GM18873 (cell line): ENCODE measurements around the gene SLC16A13.
"Not testable (repeated sequence)": the region's sequence is repeated elsewhere in the genome, so short reads cannot be mapped to it uniquely, and the experiment has no call there.

Source experiments
- ATAC-seq: cut with Tn5 transposase; IDR thresholded peaks from one replicate; pipeline ENCODE4 v1.9.1; 2021; ENCODE audit warnings: mild to moderate bottlenecking, moderate library complexity, moderate number of reproducible peaks; ENCODE audit not compliant: unreplicated experiment, low FRiP score

Gene SLC16A13

DNA sequence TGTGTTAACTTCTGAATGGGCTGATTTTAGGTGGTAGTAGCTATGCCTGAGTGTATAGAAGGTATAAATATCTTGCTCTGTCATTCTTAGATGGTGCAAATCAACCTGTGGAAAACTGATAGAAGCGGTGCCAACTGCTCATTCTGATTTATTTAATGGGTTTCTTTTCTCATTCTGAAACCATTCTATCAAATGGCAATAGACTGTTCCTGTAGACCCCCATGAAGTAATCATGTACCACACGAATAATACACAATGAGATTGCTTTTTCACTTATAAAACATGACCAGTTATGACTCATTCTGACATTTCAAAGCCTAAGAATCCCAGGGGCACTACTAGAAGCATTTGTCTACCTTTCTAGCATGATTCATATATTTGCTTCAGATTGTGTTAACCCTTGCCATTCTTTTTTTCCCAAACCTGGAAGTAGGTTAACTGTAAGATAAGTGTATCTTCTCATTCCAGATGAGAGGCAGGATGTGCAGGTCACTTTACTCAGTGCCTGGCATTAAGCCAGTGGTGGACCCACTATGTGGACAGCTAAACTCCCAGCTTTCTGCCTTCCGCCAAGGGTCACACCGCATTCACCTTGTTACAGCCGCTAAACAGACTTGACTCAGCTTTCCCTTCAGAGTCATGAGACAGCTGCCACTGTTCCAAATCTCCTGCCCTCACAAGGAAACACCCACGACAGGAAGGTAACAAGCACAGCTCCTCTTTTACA lies 24.5 kb downstream of the SLC16A13 start:
- ATAC-seq = no peak

DNA sequence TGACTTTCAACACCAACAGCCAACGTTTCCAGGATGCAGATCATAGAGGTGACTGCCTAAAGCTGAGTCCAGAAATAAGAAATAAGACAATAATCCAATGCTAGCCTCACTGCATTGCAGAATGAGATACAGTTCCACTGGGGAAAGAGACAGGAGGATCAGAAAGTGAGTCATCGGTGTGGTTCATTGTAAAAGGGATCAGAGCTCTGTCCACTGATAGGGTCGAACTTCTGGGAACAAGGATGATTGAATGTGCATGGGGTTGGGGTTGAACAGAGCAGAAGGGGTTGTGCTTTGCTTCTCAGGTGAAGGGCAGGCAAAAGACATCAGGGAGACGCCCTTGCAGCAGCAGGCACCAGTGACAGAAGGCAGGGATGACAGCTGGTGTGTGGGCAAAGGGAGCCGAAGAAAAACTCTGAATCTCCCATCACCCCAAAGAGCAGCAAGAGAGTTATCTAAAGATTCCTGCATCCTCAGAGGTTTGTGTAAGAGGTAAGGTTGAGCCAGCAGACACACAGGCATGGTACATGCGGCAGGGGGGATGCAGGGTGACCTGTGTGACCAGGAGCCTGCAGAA lies 27.8 kb downstream of the SLC16A13 start:
- ATAC-seq = no peak

DNA sequence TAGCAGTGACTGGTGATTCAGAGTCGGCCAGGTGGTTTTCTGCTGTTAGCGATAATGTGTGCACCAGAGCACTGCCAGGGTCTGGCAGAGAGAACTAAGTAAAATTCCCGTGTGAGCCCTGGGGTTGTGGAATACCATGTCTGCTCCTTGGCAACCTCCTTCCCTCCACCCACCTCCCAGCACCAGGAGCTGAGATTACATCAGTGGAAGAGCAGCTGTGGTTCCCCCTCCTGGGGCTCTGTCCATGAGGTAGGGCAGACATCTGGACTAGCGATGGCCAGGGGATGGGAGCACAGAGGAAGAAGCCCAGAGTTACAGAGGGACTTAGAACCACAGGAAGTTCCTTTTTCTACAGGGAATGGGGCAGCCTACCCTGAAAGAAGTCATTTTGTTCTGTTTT lies 28.4 kb downstream of the SLC16A13 start:
- no peak for ATAC-seq

DNA sequence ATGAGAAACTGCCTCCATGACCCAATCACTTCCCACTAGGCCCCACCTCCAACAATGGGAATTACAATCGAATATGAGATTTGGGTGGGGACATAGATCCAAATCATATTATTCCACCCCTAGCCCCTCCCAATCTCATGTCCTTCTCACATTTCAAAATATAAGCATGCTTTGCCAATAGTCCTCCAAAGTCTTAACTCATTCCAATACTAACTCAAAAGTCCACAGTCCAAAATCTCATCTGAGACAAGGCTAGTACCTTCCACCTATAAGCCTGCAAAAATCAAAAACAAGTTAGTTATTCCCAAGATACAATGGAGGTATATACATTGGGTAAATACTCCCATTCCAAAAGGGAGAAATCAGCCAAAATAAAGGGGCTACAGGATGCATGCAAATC lies 31.4 kb downstream of the SLC16A13 start:
- no peak for ATAC-seq

DNA sequence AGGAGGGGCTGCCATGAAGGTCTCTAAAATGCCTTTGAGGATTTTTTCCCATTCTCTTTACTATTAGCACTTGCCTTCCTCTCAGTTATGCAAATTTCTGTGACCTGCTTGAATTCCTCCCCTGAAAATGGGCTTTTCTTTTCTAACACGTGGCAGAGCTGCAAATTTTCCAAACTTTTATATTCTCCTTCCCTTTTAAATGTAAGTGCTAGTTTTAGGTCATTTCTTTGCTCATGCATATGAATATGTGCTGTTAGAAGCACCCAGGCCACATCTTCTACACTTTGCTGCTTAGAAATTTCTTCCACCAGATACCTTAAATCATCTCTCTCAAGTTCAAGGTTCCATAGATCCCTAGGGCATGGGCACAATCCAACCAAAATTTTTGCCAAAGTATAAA lies 32.5 kb downstream of the SLC16A13 start:
- no peak for ATAC-seq

DNA sequence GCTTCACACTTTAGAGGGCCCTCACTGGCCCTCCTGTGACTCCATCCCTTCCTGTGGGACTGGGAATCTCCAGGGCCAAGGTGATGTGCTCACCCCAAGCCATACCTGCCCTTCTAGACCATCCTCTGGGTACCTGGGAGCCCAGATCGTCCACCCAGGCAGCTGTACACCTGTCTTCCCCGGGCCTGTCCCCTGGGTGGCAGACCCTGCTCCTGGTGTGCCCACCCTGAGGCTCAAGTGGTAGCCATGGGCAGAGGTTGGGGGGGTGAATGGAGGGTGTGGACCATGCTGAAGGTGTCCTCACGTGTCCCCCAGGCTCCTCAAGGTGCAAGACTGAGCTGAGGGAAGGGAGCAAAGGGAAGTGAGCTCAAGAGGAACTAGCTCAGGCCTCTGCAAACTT lies 34.9 kb downstream of the SLC16A13 start:
- ATAC-seq = no peak

DNA sequence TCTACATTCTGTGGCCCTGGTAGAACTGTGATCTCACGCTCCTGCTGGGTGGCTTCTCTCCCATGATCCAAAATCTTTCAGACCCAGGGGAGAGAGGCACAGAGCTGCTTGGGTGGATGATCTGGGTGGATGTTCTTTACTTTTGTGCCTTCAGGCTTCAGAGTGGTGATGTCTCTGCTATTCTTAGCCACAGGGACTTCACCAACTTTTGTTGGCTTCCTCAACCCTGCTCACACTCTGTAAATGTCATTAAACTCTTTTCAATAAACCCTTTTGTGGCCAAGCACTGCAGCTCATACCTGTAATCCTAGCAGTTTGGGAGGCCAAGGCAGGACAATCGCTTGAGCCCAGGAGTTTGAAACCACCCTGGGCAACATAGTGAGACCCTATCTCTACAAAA lies 36.6 kb downstream of the SLC16A13 start:
- ATAC-seq = no peak

DNA sequence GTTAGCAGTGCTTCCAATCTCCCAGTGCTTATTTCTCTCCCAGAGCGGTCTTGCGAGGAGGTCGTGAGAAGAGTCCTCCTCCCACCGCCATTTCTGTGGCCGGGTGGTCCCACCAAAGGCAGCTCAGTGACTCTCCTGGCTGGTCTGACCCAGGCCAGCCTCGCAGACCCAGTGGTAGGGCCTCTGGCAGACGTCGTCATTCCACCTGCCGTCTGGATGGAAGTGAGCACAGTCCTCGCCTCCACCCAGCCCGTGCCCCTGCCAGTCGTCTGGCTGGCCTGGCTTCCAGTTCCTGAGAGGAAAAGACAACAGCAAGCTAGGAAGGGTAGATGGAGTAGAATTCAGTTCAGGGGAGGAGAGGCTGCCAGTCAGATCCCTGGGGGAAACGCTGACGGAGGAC lies 39.1 kb downstream of the SLC16A13 start:
- ATAC-seq = no peak

DNA sequence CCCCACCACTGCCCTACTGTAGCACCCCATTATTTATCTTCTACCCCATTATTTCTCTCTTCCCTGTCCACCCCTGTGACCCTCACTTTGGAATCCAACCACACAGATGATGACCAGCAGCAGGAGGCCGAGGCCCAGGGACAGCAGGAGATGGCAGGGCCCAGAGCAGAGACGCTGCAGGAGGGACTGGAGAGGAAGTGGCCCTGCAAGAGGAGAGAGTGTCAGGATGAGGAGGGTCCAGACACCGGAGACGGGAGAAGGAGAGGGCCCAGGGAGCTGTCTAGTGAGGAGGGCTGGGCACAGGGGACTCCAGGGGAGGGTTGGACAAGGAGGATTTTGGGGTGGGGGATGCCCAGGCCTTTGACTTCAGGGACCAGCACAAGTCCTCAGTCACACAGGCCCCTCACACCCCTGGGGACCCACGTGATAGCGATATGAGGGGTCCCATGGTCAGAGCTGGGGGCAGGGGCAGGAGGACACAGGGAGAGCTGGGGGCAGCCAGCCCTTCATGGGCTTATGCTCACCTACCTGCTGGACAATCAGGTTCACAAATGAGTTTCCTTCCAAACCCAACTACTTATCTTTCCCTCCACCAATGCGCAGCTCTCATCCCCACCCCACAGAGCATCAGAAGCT lies 42.2 kb downstream of the SLC16A13 start:
- ATAC-seq = no peak

DNA sequence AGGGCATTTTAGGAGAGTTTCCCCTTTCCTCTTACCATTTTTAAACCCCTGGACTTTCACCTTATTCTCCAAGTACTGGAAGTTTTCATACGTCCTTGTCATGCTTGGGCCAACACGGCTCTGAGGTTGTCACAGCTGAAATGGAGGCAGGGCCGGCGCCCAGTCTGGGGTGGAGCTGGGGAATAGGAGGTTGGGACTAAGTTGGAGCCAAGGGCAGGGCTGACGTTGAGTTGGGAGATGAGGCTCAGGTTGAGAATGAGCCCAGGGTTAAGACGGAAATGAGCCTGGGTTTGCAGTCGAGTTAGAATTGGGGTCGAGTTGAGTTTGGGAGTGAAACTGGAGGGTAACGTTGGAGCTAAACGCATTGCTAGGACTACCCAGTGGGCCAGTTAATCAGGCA lies 42.9 kb downstream of the SLC16A13 start:
- no peak for ATAC-seq

DNA sequence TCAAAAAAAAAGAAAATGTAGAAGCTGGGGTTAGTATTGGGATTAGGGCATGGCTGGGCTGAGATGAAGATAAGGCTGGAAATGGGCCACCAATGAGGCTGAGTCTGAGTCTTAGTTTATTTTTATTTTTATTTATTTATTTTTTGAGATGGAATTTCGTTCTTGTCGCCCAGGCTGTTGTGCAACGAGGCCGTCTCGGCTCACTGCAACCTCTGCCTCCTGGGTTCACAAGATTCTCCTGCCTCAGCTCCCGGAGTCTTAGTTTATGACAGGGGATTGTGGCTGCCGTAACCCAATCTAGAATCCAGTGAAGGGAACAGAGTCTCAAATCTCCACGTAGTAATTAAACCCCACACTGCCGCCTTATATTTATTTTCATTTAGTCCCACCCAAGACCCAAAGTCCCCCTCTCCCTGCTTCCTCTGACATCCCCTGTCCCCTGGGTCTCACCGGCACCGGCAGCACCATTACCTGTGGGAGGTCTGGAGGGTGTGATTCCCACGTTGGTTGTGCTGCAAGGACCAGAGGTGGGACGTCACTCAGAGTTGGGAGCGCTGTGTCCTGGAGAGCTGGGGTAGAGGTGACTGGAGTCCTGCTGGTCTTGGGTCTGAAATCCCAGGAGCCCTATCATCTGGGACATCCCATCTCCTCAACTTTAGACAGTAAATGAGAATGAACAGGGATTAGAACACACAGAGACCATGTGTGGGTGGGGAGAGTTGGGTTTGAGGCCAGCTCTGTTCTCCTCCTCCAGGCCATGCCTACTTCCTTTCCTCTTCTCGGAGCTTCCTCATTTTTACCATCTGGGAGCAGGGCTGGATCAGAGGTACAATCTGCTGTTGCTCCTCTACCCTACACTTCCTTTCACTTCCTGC lies 44.0 kb downstream of the SLC16A13 start, which contains the start of gene CLEC10A:
Gene CLEC10A, minus strand, starts transcription at position 671 of the 875 bp plus-strand sequence. CDS start 1,439 bp downstream, outside the sequence.
- no peak for ATAC-seq

DNA sequence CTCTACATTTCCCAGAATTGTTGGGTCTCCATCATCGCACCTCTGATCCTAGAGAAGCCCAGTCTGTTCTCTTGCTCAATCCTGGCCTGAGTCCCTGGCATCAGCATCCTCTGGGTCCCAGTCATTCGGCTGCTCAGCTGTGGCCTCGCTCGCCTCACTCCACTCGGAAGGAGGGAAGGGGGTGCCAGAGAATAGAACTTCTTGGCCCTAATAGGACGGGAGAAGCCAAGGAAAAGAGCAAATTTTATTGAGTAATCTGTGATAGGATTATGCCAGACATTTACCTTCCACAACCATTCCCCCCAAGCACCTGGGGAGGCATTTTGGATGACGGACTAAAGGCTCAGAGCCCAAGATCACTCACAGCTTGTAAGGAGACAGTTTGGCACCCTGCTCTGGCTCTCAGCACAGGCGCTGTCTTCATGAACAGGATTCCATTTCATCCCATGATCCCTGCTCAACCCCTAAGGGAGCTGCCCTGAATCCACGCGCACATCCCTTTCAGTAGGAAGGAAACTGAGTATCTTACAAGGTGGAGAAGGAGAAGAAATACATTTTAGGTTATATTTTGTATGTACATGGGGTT lies 44.7 kb downstream of the SLC16A13 start:
- no peak for ATAC-seq

DNA sequence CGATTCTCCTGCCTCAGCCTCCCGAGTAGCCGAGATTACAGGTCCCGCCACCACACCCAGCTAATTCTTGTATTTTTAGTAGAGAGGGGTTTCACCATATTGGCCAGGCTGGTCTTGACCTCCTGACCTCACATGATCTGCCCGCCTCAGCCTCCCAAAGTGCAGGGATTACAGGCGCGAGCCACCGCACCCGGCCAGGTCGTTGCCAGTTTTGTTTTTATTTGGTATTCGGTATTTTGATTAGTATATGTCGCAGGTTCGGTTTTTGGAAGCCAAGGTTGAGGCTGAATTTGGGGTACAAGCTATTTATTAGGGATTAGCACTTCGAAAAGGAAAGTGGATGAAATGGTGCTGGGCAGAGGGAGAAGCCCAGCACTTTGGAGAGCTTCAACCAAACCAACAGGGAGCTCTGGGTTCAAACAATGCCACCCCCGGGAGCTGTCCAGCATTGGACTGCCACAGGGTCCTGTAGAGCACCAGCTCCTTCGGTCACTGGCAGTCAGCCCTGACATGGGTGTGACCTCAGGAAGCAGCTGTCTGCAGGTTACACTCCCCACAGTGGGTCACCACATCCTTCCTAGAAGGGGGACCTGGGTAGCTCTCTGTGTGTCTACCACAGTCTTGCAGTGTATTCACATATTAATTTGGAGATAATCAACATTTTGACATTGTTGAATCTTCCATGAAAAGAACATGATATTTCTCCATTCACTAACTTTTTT lies 45.7 kb downstream of the SLC16A13 start:
- no peak for ATAC-seq

DNA sequence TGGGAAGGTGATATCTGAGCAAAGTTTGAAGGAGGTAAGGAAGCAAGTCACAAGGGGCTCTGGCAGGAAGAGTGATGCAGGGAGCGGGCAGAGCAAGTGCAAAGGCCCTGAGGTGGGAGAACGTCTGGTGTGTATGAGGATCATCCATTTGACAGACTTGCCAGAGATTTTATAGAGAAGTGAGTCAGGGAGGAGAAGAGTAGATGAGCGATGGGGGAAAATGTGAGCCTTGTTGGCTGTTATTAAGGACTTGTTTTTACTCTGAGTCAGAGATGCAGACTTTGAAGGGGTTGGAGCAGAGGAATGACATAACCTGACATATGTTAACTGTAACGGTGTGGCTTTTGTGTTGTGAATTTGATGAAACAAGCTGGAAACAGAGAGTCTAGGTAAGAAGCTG lies 47.8 kb downstream of the SLC16A13 start:
- no peak for ATAC-seq

DNA sequence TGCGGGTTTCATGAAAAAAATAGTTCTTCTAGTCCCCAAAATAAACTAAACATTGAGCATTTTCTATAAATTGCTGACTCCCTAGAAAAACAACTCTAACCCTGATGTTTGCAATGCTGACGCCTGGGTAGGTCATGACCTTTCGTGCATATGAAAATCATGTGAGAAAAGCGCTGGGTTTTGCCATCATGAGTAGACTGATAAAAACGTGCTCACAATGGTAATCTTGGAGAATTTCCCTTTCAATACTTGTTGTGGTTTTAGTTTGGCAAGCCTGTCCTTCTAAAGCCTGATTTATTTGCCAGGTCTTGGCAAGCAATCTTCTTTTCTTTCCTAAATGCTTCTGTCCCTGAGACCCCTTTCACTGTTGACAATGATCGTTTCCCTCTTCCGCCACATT lies 48.3 kb downstream of the SLC16A13 start:
- ATAC-seq = no peak

DNA sequence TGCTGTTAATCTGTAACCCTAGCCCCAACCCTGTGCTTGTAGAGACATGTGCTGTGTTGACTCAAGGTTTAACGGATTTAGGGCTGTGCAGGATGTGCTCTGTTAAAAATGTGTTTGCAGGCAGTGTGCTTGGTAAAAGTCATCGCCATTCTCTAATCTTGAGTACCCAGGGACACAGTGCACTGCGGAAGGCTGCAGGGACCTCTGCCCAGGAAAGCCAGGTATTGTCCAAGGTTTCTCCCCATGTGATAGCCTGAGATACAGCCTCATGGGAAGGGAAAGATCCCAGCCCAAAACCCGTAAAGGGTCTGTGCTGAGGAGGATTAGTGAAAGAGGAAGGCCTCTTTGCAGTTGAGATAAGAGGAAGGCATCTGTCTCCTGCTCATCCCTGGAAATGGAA lies 52.6 kb downstream of the SLC16A13 start:
- ATAC-seq = not testable (repeated sequence)

DNA sequence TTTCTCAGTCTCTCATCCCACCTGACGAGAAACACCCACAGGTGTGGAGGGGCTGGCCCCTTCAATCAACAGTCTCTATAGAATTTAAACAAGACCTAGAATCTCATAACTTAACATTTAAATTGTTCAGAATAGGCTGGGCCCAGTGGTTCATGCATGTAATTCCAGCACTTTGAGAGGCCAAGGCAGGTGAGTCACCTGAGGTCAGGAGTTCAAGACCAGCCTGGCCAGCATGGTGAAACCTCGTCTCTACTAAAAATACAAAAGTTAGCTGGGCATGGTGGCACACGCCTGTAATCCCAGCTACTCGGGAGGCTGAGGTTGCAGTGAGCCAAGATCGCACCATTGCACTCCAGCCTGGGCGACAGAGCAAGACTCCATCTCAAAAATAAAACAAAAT lies 53.8 kb downstream of the SLC16A13 start:
- not testable (repeated sequence) for ATAC-seq
